Measurements from ENCODE around the gene DPP9. TPM values are rescaled to one million over a fixed set of nuclear protein-coding genes. Genes with fewer than 3 reads are reported as not detected.

The DPP9 gene
- total and polyA plus RNA-seq, 2 of the 8 experiments (the other 6 are each of a cell fraction or from before 2014, with no cell fraction given): 11.6 to 40.7 TPM

DNA sequence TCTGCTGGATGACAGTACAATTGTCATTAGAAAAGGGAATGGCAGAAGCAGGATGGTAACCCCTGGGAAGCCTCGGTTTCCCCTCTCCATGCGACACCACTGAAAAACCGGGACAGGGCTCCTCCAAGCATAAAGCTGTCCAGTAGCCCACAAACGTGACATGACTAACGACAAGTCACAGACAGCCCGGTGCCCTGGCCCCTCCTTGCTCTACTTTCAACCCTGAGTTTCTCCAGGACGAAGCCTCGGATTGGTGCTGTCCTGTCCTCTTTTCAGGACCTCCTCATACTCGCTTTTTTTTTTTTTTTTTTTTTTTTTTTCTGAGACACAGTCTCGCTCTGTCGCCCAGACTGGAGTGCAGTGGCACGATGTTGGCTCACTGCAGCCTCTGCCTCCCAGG is 16.3 kb downstream of the DPP9 start:
- H4K91ac ChIP-seq (replicated peaks; ENCODE audit: insufficient read length, low read length): no peak overlapping the region
- H3K4ac ChIP-seq (replicated peaks; ENCODE audit: insufficient read length, low read depth, low read length): no peak overlapping the region
- H3K4me3 ChIP-seq (ENCODE audit: extremely low read depth in 1 of 4, insufficient read depth in 2 of 4, low read depth in 3 of 4, low read length in 4 of 4): no peak overlapping the region
- no peak overlapping the region for H4K5ac ChIP-seq (ENCODE audit: insufficient read length, low read depth, low read length)
- H2BK5ac ChIP-seq (ENCODE audit: low read depth, low read length): no peak overlapping the region
- H3K9me3 ChIP-seq (ENCODE audit: insufficient read depth in 2 of 2, low read depth in 1 of 2, low read length in 1 of 2): no peaks in the 10 kb centered on the region
- no peak overlapping the region for H3K23ac ChIP-seq (ENCODE audit: insufficient read length)
- no peak overlapping the region for H2BK15ac ChIP-seq (ENCODE audit: low read length)
- H3K9ac ChIP-seq (replicated peaks in 1 of 4; ENCODE audit: extremely low read depth in 1 of 4, low read depth in 3 of 4, low read length in 3 of 4): no peak overlapping the region
- no peaks in the 10 kb centered on the region for H3K79me1 ChIP-seq (ENCODE audit: low read depth, low read length)
- H2AK5ac ChIP-seq (ENCODE audit: low read depth, low read length): no peak overlapping the region
- no peaks in the 10 kb centered on the region for H3K79me2 ChIP-seq (ENCODE audit: control insufficient read depth in 1 of 2, insufficient read depth in 2 of 2, low read length in 2 of 2)
- CTCF ChIA-PET (ENCODE audit: partially characterized antibody): no interaction called here
- no peak for TF ChIP-seq CBX8 (IDR thresholded peaks at IDR 0.05; ENCODE audit: borderline replicate concordance, low read depth, low read length)
- 89% methylated on average over 11 of the region's 12 CpGs; no CpG with 5 or more reads in 1 of the 2 experiments for WGBS, 2 experiments (ENCODE audit: extremely low coverage in 1 of 2, insufficient coverage in 1 of 2, insufficient read length in 1 of 2, insufficient replicate concordance in 2 of 2, low coverage in 1 of 2, low lambda C conversion rate in 2 of 2, missing lambda C conversion rate in 1 of 2)
- no peaks in the 10 kb centered on the region for H3K4me1 ChIP-seq (replicated peaks in 1 of 4; ENCODE audit: control insufficient read depth in 3 of 4, insufficient read depth in 4 of 4, low read length in 3 of 4)
- no peaks in the 10 kb centered on the region for H3K27me3 ChIP-seq (replicated peaks in 1 of 4; ENCODE audit: control insufficient read depth in 3 of 4, extremely low read depth in 1 of 4, insufficient read depth in 3 of 4, low read length in 3 of 4)
- no peaks in the 10 kb centered on the region for H3K23me2 ChIP-seq (ENCODE audit: low read depth, low read length)
- no peak overlapping the region for H3K27ac ChIP-seq (ENCODE audit: low read depth, low read length)
- no peak overlapping the region for H3K18ac ChIP-seq (ENCODE audit: extremely low read depth, low read length)
- no peak overlapping the region for H4K8ac ChIP-seq (ENCODE audit: extremely low read depth, insufficient read depth, low read length)
- H2BK120ac ChIP-seq (replicated peaks; ENCODE audit: low read depth, low read length): no peak overlapping the region
- no peak overlapping the region for H2AFZ ChIP-seq (ENCODE audit: low read length)
- H3K14ac ChIP-seq (ENCODE audit: insufficient read length): no peak overlapping the region
- no peak for FAIRE-seq
- POLR2A ChIA-PET (ENCODE audit: partially characterized antibody): interaction anchor here (0.6 to 1.7 kb wide), 2 partner anchors 15 to 46 kb away, joined by 3 to 4 read pairs; no protein-coding TSS in a partner anchor
- H3K4me2 ChIP-seq (ENCODE audit: insufficient read depth in 1 of 2, low read depth in 2 of 2, low read length in 2 of 2): no peak overlapping the region
- no peak for DNase-seq (ENCODE audit: low read depth in 1 of 2, low spot score in 2 of 2)
- no peak overlapping the region for H2BK20ac ChIP-seq (ENCODE audit: low read length)
- H3K36me3 ChIP-seq (ENCODE audit: control insufficient read depth in 2 of 4, insufficient read depth in 4 of 4, low read length in 3 of 4): peaks cover 5 to 23% (median 22%) of the 10 kb centered on the region in 4 experiments; a peak in 7 of 8 replicates
- H3K56ac ChIP-seq (replicated peaks; ENCODE audit: insufficient read length, low read depth, low read length): no peak overlapping the region
- peaks cover 1 to 3% of the 10 kb centered on the region in 2 experiments for H4K20me1 ChIP-seq (replicated peaks in 1 of 2; ENCODE audit: control insufficient read depth in 1 of 2, insufficient read depth in 2 of 2, low read length in 2 of 2)
- no peak overlapping the region for H2BK12ac ChIP-seq (ENCODE audit: low read depth, low read length)
